GM19324 (cell line): ENCODE measurements around the gene ZNF469.
"Not testable (repeated sequence)": the region's sequence is repeated elsewhere in the genome, so short reads cannot be mapped to it uniquely, and the experiment has no call there.

Source experiments
- ATAC-seq: cut with Tn5 transposase; IDR thresholded peaks from one replicate; pipeline ENCODE4 v1.9.1; 2021; ENCODE audit warnings: mild to moderate bottlenecking, moderate library complexity; ENCODE audit not compliant: unreplicated experiment, low FRiP score

ZNF469 gene

GRCh38 chr16:88405216-88406060 lies 22.7 kb downstream of the ZNF469 start:
- ATAC-seq = no peak

- ATAC-seq = no peak
Measured at GRCh38 chr16:88406096-88407041, 23.6 kb downstream of the ZNF469 start.

GRCh38 chr16:88407042-88407420 lies 24.3 kb downstream of the ZNF469 start:
- no peak for ATAC-seq

- ATAC-seq = no peak
Measured at GRCh38 chr16:88407807-88408206, 25.0 kb downstream of the ZNF469 start.

- no peak for ATAC-seq
Measured at GRCh38 chr16:88408561-88409142, 25.9 kb downstream of the ZNF469 start.

- ATAC-seq = no peak
Measured at GRCh38 chr16:88409296-88410065, 26.7 kb downstream of the ZNF469 start.

- not testable (repeated sequence) for ATAC-seq
Measured at GRCh38 chr16:88410297-88410968, 27.7 kb downstream of the ZNF469 start.

GRCh38 chr16:88411951-88412576 lies 29.3 kb downstream of the ZNF469 start:
- no peak for ATAC-seq

GRCh38 chr16:88412766-88413165 lies 30.0 kb downstream of the ZNF469 start:
- no peak for ATAC-seq

- no peak for ATAC-seq
Measured at GRCh38 chr16:88413231-88413630, 30.5 kb downstream of the ZNF469 start.

- ATAC-seq = no peak
Measured at GRCh38 chr16:88413631-88414030, 30.9 kb downstream of the ZNF469 start.

- ATAC-seq = no peak
Measured at GRCh38 chr16:88414521-88415380, 32.0 kb downstream of the ZNF469 start.

- no peak for ATAC-seq
Measured at GRCh38 chr16:88415381-88415705, 32.6 kb downstream of the ZNF469 start.

- no peak for ATAC-seq
Measured at GRCh38 chr16:88415713-88416323, 33.1 kb downstream of the ZNF469 start.

GRCh38 chr16:88416686-88417085 lies 33.9 kb downstream of the ZNF469 start:
- ATAC-seq = no peak

- no peak for ATAC-seq
Measured at GRCh38 chr16:88417684-88418476, 35.1 kb downstream of the ZNF469 start.

GRCh38 chr16:88418869-88419268 lies 36.1 kb downstream of the ZNF469 start:
- no peak for ATAC-seq
